HCT116 (cell line): Measurements from ENCODE around the gene AIRE. TPM values are rescaled to one million over a fixed set of nuclear protein-coding genes. Genes with fewer than 3 reads are reported as not detected.

Experiments
- ATAC-seq: fragments of 200-7000 bp; cut with Tn5 transposase; 2 replicates; pipeline ENCODE4 v1.9.1; 2020; ENCODE audit warnings: mild to moderate bottlenecking, moderate library complexity
- BruUV-seq: library from RNA; stranded (reverse); fragments of 400-500 nt; replicated peaks from 2 replicates; lab custom pipeline; 2021; lab: Mats Ljungman, UMichigan
- CTCF ChIA-PET: fragments of 300-600 bp; sonication (Branson Sonifier 250); formaldehyde crosslinking; loops from one replicate; lab custom pipeline; 2021; ENCODE audit warnings: antibody characterized with exemption; lab: Charles Lee
- POLR2A ChIA-PET: fragments of 300-600, 350-600 bp; sonication (Branson Sonifier 250); formaldehyde crosslinking; loops from one replicate; lab custom pipeline; 2021; ENCODE audit warnings: antibody characterized with exemption; lab: Charles Lee
- RAD21 ChIA-PET, 2 experiments: fragments of 300-600 bp; sonication (Branson Sonifier 250); formaldehyde crosslinking; loops; one replicate each; lab custom pipeline; 2023; ENCODE audit warnings: low total read pairs in 2 of 2; ENCODE audit not compliant: uncharacterized antibody in 2 of 2, unreplicated experiment in 2 of 2, low non-redundant PET in 1 of 2; lab: Charles Lee
- DNase-seq: peaks from one replicate; pipeline ENCODE4 v3.0.0-alpha.2; 2010; ENCODE audit warnings: low read depth, low spot score
- H2AFZ ChIP-seq: fragments of 200-600 bp; shearing (Covaris generic), sonication (generic); 2 replicates; pipeline ENCODE4 v1.6.1; 2017; ENCODE audit warnings: low read depth, mixed run types, mixed read lengths, antibody characterized with exemption, low read length; ENCODE audit not compliant: poor library complexity, severe bottlenecking
- H3K27ac ChIP-seq: 2 replicates; pipeline ENCODE4 v1.5.1; 2012; ENCODE audit warnings: low read depth, low read length
- H3K27me3 ChIP-seq: fragments of 200-600 bp; sonication (generic); 2 replicates; pipeline ENCODE4 v1.6.1; 2016; ENCODE audit warnings: mixed run types, low read length, mixed read lengths; ENCODE audit not compliant: insufficient read depth
- H3K36me3 ChIP-seq, 2 experiments: fragments of 200-500 bp in 1 of 2; fragments of 200-600 bp in 1 of 2; sonication (Bioruptor generic) in 1 of 2; sonication (generic) in 1 of 2; 2 replicates each; pipeline versions ENCODE4 v1.5.1 to v1.6.1; 2014 to 2016; ENCODE audit warnings: low read length in 2 of 2, inconsistent platforms in 1 of 2, mixed read lengths in 1 of 2, mixed run types in 1 of 2; ENCODE audit not compliant: insufficient read depth in 2 of 2, control insufficient read depth in 1 of 2
- H3K4me1 ChIP-seq, 2 experiments: fragments of 200-600 bp in 1 of 2; sonication (generic) in 1 of 2; 2 replicates each; pipeline versions ENCODE4 v1.5.1 to v1.6.1; 2012 to 2017; ENCODE audit warnings: low read length in 2 of 2, inconsistent platforms in 1 of 2, mild to moderate bottlenecking in 1 of 2, mixed read lengths in 1 of 2, mixed run types in 1 of 2, moderate library complexity in 1 of 2; ENCODE audit not compliant: insufficient read depth in 2 of 2, control insufficient read depth in 1 of 2
- H3K4me2 ChIP-seq: fragments of 200-600 bp; sonication (generic); 2 replicates; pipeline ENCODE4 v1.6.1; 2017; ENCODE audit warnings: mixed run types, low read length, mixed read lengths
- H3K4me3 ChIP-seq, 2 experiments: fragments of 200-600 bp in 1 of 2; sonication (generic) in 1 of 2; replicated peaks in 1 of 2; 2 replicates each; pipeline ENCODE4 v1.5.1; 2011 to 2016; ENCODE audit warnings: low read length in 2 of 2, control low read depth in 1 of 2, low read depth in 1 of 2, mild to moderate bottlenecking in 1 of 2, mixed read lengths in 1 of 2, mixed run types in 1 of 2
- H3K79me2 ChIP-seq: fragments of 200-600 bp; sonication (generic); 2 replicates; pipeline ENCODE4 v1.6.1; 2017; ENCODE audit warnings: mild to moderate bottlenecking, mixed run types, low read length, moderate library complexity, mixed read lengths; ENCODE audit not compliant: insufficient read depth
- H3K9ac ChIP-seq: fragments of 200-600 bp; sonication (generic); 2 replicates; pipeline ENCODE4 v1.6.1; 2016; ENCODE audit warnings: low read length, mixed read lengths
- H3K9me2 ChIP-seq: fragments of 200-600 bp; sonication (generic), shearing (Covaris generic); 2 replicates; pipeline ENCODE4 v1.6.1; 2017; ENCODE audit warnings: mixed run types, mild to moderate bottlenecking, moderate library complexity; ENCODE audit not compliant: insufficient read depth
- H3K9me3 ChIP-seq, 2 experiments: fragments of 200-500 bp in 1 of 2; fragments of 200-600 bp in 1 of 2; sonication (Bioruptor generic) in 1 of 2; sonication (generic) in 1 of 2; 2 replicates each; pipeline ENCODE4 v1.6.1; 2014 to 2017; ENCODE audit warnings: low read length in 2 of 2, mixed read lengths in 2 of 2, inconsistent platforms in 1 of 2, low read depth in 1 of 2, mild to moderate bottlenecking in 1 of 2, mixed run types in 1 of 2, moderate library complexity in 1 of 2; ENCODE audit not compliant: control insufficient read depth in 1 of 2, insufficient read depth in 1 of 2
- H4K20me1 ChIP-seq: fragments of 200-600 bp; sonication (generic), shearing (Covaris generic); 2 replicates; pipeline ENCODE4 v1.6.1; 2017; ENCODE audit warnings: mixed run types, mild to moderate bottlenecking, moderate library complexity; ENCODE audit not compliant: insufficient read depth
- CBX3 ChIP-seq: IDR thresholded peaks from 2 replicates; pipeline ENCODE4 v1.6.1; 2012; ENCODE audit warnings: low read depth
- ELF1 ChIP-seq: IDR thresholded peaks from 2 replicates; pipeline ENCODE4 v1.6.1; 2012; ENCODE audit warnings: low read depth, borderline replicate concordance
- EZH2 ChIP-seq: fragments of 200-600 bp; sonication (generic); IDR thresholded peaks from 2 replicates; pipeline ENCODE4 v1.6.1; 2017; ENCODE audit warnings: antibody characterized with exemption, mixed run types
- FOSL1 ChIP-seq: IDR thresholded peaks from 2 replicates; pipeline ENCODE4 v1.6.1; 2012; ENCODE audit warnings: low read depth
- POLR2AphosphoS5 ChIP-seq: IDR thresholded peaks from 2 replicates; pipeline ENCODE4 v1.6.1; 2011; ENCODE audit warnings: mild to moderate bottlenecking, low read depth, low read length, moderate library complexity
- RAD21 ChIP-seq: IDR thresholded peaks from 2 replicates; pipeline ENCODE4 v1.6.1; 2012; ENCODE audit warnings: low read depth, mild to moderate bottlenecking
- SIN3A ChIP-seq: IDR thresholded peaks from 2 replicates; pipeline ENCODE4 v1.6.1; 2012; ENCODE audit warnings: low read depth
- SP1 ChIP-seq: IDR thresholded peaks from 2 replicates; pipeline ENCODE4 v1.6.1; 2012; ENCODE audit warnings: low read depth
- SRF ChIP-seq: IDR thresholded peaks from 2 replicates; pipeline ENCODE4 v1.6.1; 2012; ENCODE audit warnings: low read depth
- TCF7L2 ChIP-seq: IDR thresholded peaks from 2 replicates; pipeline ENCODE4 v1.7.0; 2011; ENCODE audit warnings: borderline replicate concordance, inconsistent platforms; ENCODE audit not compliant: insufficient read depth, insufficient read length; ENCODE audit errors: extremely low read depth
- YY1 ChIP-seq: IDR thresholded peaks from 2 replicates; pipeline ENCODE4 v1.6.1; 2011; ENCODE audit warnings: low read length, low read depth, moderate library complexity, mild to moderate bottlenecking; ENCODE audit not compliant: insufficient replicate concordance; ENCODE audit errors: extremely low read depth
- ZNF274 ChIP-seq: fragments of 200-500 bp; sonication (Bioruptor generic); IDR thresholded peaks from 2 replicates; pipeline ENCODE4 v1.6.1; 2014; ENCODE audit warnings: mild to moderate bottlenecking, low read depth, low read length, inconsistent platforms
- intact Hi-C: fragments of 100-400 bp; cut with micrococcal nuclease; formaldehyde crosslinking; loops from 2 replicates; pipeline ENCODE4 v1.10.0; 2022
- total RNA-seq: library from RNA; stranded (reverse); gene quantifications from one replicate; pipeline ENCODE4 v1.2.1, GENCODE V29; 2021; ENCODE audit not compliant: unreplicated experiment
- TF ChIP-seq, protein P1 (sequence below): IDR thresholded peaks from 2 replicates; pipeline ENCODE4 v1.6.1; 2012
- TF ChIP-seq, protein P2 (sequence below), 3 experiments: fragments of 200-600 bp in 1 of 3; sonication (generic) in 1 of 3; IDR thresholded peaks in 2 of 3; conservative IDR thresholded peaks in 1 of 3; 2 replicates each; pipeline ENCODE4 v1.5.1; 2012 to 2017; ENCODE audit warnings: low read depth in 2 of 3, low read length in 2 of 3, antibody characterized with exemption in 1 of 3, borderline replicate concordance in 1 of 3, control low read depth in 1 of 3, mild to moderate bottlenecking in 1 of 3, mixed read lengths in 1 of 3, mixed run types in 1 of 3, moderate library complexity in 1 of 3; ENCODE audit not compliant: insufficient read depth in 1 of 3
- TF ChIP-seq, protein P3 (sequence below): IDR thresholded peaks from 2 replicates; pipeline ENCODE4 v1.6.1; 2012

Gene AIRE
- total RNA-seq, 1 experiment from 2014 or later: not detected

DNA sequence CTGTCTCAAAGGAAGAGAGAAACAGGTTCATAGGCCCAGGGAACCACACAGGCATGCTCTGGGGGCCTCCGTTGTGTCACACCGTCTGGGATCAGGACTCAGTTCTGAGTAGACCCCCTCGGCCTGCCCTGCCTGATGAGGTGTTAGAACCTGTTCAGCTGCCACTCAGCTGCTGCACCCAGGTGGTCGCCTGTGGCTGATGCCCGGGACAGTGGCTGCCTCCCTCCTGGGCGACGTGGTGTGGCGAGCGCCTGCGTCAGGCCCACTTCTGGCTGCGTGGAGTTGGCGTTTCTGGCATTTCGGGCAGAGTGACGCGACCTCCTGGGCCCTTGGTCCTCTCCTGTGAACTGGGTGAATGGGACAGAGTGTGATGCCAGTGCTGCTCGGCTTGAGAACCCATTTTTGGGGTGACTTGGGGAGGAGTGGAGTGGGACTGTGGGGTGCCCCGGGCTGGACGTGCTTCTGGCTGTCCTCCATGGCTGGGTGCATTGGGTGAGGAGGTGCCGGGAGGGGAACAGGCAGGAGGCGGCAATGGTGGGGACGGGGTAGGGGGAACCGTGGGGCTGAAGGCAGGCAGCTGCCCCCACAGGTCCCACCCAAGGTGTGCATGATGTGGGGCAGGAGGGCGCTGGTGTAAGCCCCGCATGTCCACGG lies 42.7 kb downstream of the AIRE start:
- H3K9me2 ChIP-seq: no peaks in the 10 kb centered on the region
- ATAC-seq (peak; percentile 6), DNase-seq (no peak)
- BruUV-seq: no TSS peak
- no peak overlapping the region for H3K4me3 ChIP-seq
- no peak overlapping the region for H3K4me2 ChIP-seq
- H3K9me3 ChIP-seq: no peaks in the 10 kb centered on the region
- no peaks in the 10 kb centered on the region for H3K27me3 ChIP-seq
- no peaks in the 10 kb centered on the region for H4K20me1 ChIP-seq
- no peaks in the 10 kb centered on the region for H3K4me1 ChIP-seq
- H3K36me3 ChIP-seq: no peaks in the 10 kb centered on the region; a peak in 1 of 4 replicates
- ChIA-PET CTCF (no interaction called here), RAD21 (interaction anchor here in 1 of 2 experiments (0.6 kb wide), 1 partner anchor 512 kb away, joined by 3 read pairs; no protein-coding TSS in a partner anchor), POLR2A (no interaction called here)
- no peak overlapping the region for H3K9ac ChIP-seq
- H2AFZ ChIP-seq: no peak overlapping the region
- no peaks in the 10 kb centered on the region for H3K79me2 ChIP-seq
- H3K27ac ChIP-seq: no peak overlapping the region
- TF ChIP-seq, protein P1, sequence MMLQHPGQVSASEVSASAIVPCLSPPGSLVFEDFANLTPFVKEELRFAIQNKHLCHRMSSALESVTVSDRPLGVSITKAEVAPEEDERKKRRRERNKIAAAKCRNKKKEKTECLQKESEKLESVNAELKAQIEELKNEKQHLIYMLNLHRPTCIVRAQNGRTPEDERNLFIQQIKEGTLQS: no peak
- TF ChIP-seq SRF (no peak), YY1 (no peak), POLR2AphosphoS5 (peak; percentile 9; the same call in 1 of the 2 replicates), SIN3A (no peak)
- intact Hi-C loops: no loop called here

DNA sequence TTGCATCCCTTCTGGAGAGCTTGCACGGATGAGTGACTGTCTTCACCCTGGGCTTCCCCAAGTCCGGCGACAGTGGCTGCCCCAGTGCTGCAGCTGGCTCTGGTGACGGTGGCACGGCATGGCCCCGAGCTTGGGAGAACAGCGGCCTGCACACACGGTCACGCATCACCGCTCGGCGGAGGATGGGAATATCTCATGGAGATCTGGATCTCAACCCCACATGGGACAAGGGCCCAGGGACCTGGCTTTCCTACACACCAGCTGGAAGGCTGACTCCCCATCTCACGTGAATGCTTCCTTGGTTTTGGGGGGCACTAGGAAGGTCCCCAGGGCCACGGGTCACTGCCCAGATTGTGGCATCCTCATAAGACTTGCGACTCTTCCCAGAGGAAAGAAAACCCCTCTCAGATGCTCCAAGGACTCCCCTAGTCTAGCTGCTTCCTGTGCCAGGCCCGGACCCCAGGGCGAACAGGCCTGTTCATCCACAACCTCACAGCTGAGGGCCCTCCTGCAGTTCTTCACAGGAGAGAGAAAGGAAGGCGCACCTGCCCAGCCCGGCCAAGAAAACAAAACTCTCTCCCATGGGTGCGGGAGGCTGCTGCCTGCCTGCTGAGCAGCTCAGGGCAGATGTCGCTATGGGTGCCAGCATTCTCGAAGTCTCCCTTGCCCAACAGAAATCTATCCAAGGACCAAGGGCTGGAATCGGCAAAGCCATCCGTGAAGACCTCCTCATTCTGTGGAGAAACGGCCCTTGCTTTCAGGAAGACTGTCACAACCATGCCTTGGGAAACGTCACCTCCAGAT lies 43.6 kb downstream of the AIRE start:
- CTCF ChIA-PET: no interaction called here
- TF ChIP-seq POLR2AphosphoS5 (no peak), ZNF274 (no peak), YY1 (no peak), CBX3 (no peak), FOSL1 (no peak), ELF1 (no peak), SRF (no peak), TCF7L2 (no peak), SP1 (no peak), SIN3A (no peak), RAD21 (no peak), EZH2 (no peak)
- TF ChIP-seq, protein P1: no peak
- TF ChIP-seq, protein P2, sequence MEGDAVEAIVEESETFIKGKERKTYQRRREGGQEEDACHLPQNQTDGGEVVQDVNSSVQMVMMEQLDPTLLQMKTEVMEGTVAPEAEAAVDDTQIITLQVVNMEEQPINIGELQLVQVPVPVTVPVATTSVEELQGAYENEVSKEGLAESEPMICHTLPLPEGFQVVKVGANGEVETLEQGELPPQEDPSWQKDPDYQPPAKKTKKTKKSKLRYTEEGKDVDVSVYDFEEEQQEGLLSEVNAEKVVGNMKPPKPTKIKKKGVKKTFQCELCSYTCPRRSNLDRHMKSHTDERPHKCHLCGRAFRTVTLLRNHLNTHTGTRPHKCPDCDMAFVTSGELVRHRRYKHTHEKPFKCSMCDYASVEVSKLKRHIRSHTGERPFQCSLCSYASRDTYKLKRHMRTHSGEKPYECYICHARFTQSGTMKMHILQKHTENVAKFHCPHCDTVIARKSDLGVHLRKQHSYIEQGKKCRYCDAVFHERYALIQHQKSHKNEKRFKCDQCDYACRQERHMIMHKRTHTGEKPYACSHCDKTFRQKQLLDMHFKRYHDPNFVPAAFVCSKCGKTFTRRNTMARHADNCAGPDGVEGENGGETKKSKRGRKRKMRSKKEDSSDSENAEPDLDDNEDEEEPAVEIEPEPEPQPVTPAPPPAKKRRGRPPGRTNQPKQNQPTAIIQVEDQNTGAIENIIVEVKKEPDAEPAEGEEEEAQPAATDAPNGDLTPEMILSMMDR (IDR thresholded peaks at IDR 0.05 in 2 of 3, conservative IDR thresholded peaks at IDR 0.05 in 1 of 3; ENCODE audit: borderline replicate concordance in 1 of 3, insufficient read depth in 1 of 3, low read depth in 2 of 3, low read length in 2 of 3): no peak
- TF ChIP-seq, protein P3, sequence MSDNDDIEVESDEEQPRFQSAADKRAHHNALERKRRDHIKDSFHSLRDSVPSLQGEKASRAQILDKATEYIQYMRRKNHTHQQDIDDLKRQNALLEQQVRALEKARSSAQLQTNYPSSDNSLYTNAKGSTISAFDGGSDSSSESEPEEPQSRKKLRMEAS: no peak

More for the DNA sequence above, 43.6 kb downstream of the AIRE start:
- ChIA-PET POLR2A (no interaction called here), RAD21 (interaction anchor here in 1 of 2 experiments (0.6 kb wide), 1 partner anchor 513 kb away, joined by 3 read pairs; no protein-coding TSS in a partner anchor)
- no peak overlapping the region for H3K27ac ChIP-seq
- no peak overlapping the region for H3K4me3 ChIP-seq
- no peaks in the 10 kb centered on the region for H3K4me1 ChIP-seq
- DNase-seq (no peak), ATAC-seq (0 out of 2 replicates have a peak, but pooled peaks have one; percentile 1)
- no peak overlapping the region for H3K4me2 ChIP-seq
- no peaks in the 10 kb centered on the region for H3K27me3 ChIP-seq
- H3K36me3 ChIP-seq: no peaks in the 10 kb centered on the region; a peak in 1 of 4 replicates
- H3K9ac ChIP-seq: no peak overlapping the region
- intact Hi-C loops: no loop called here
- H3K9me3 ChIP-seq: no peaks in the 10 kb centered on the region
- no peaks in the 10 kb centered on the region for H4K20me1 ChIP-seq
- H3K9me2 ChIP-seq: no peaks in the 10 kb centered on the region
- no TSS peak for BruUV-seq
- H3K79me2 ChIP-seq: no peaks in the 10 kb centered on the region
- H2AFZ ChIP-seq: no peak overlapping the region
